Measurements from ENCODE around the gene ASB1.

Gene ASB1

GRCh38 chr2:238426568-238427434, at the start of gene ASB1:
Gene ASB1 (plus strand): TSS chr2:238426927. CDS start chr2:238427071, 144 bp downstream.
- H3K27ac ChIP-seq, result peak within 1 kb of the TSS; percentile 100
- DNase-seq (ENCODE audit: low read depth, low spot score), result no peak

- peak overlapping the region; percentile 68 for H3K27ac ChIP-seq
- no peak for DNase-seq (ENCODE audit: low read depth, low spot score)
Measured at GRCh38 chr2:238378230-238379095, 48.3 kb upstream of the ASB1 start.

- no peak for DNase-seq (ENCODE audit: low read depth, low spot score)
- peak overlapping the region; percentile 68 for H3K27ac ChIP-seq
Measured at GRCh38 chr2:238379096-238379810, 47.5 kb upstream of the ASB1 start.

- peak overlapping the region; percentile 68 for H3K27ac ChIP-seq
- DNase-seq (ENCODE audit: low read depth, low spot score), result no peak
Measured at GRCh38 chr2:238380336-238380735, 46.4 kb upstream of the ASB1 start.

GRCh38 chr2:238380785-238381184, 45.9 kb upstream of the ASB1 start:
- DNase-seq (ENCODE audit: low read depth, low spot score), result peak; percentile 64
- H3K27ac ChIP-seq, result peak overlapping the region; percentile 68

GRCh38 chr2:238381341-238382115, 45.2 kb upstream of the ASB1 start:
- H3K27ac ChIP-seq, result peak overlapping the region; percentile 68

GRCh38 chr2:238382381-238382781, 44.3 kb upstream of the ASB1 start:
- no peak overlapping the region for H3K27ac ChIP-seq
- DNase-seq (ENCODE audit: low read depth, low spot score), result no peak

More at GRCh38 chr2:238381341-238382115, 45.2 kb upstream of the ASB1 start:
- no peak for DNase-seq (ENCODE audit: low read depth, low spot score)

GRCh38 chr2:238383135-238383534, 43.6 kb upstream of the ASB1 start:
- no peak for DNase-seq (ENCODE audit: low read depth, low spot score)
- H3K27ac ChIP-seq, result no peak overlapping the region

GRCh38 chr2:238383743-238384380, 42.9 kb upstream of the ASB1 start:
- no peak for DNase-seq (ENCODE audit: low read depth, low spot score)
- H3K27ac ChIP-seq, result no peak overlapping the region

- DNase-seq (ENCODE audit: low read depth, low spot score), result no peak
- no peak overlapping the region for H3K27ac ChIP-seq
Measured at GRCh38 chr2:238387332-238387731, 39.4 kb upstream of the ASB1 start.

- DNase-seq (ENCODE audit: low read depth, low spot score), result no peak
- H3K27ac ChIP-seq, result no peak overlapping the region
Measured at GRCh38 chr2:238388794-238389193, 37.9 kb upstream of the ASB1 start.

GRCh38 chr2:238389988-238390589, 36.6 kb upstream of the ASB1 start:
- H3K27ac ChIP-seq, result peak overlapping the region; percentile 94
- DNase-seq (ENCODE audit: low read depth, low spot score), result peak; percentile 39

GRCh38 chr2:238391042-238391689, 35.6 kb upstream of the ASB1 start:
- H3K27ac ChIP-seq, result peak overlapping the region; percentile 94
- DNase-seq (ENCODE audit: low read depth, low spot score), result no peak

- no peak for DNase-seq (ENCODE audit: low read depth, low spot score)
- H3K27ac ChIP-seq, result no peak overlapping the region
Measured at GRCh38 chr2:238396663-238397062, 30.1 kb upstream of the ASB1 start.

- H3K27ac ChIP-seq, result no peak overlapping the region
- DNase-seq (ENCODE audit: low read depth, low spot score), result no peak
Measured at GRCh38 chr2:238397356-238397755, 29.4 kb upstream of the ASB1 start.

- DNase-seq (ENCODE audit: low read depth, low spot score), result no peak
- H3K27ac ChIP-seq, result no peak overlapping the region
Measured at GRCh38 chr2:238398577-238398976, 28.1 kb upstream of the ASB1 start.

- DNase-seq (ENCODE audit: low read depth, low spot score), result no peak
- no peak overlapping the region for H3K27ac ChIP-seq
Measured at GRCh38 chr2:238399094-238399493, 27.6 kb upstream of the ASB1 start.

- no peak overlapping the region for H3K27ac ChIP-seq
Measured at GRCh38 chr2:238401551-238401950, 25.2 kb upstream of the ASB1 start.

More at GRCh38 chr2:238401551-238401950, 25.2 kb upstream of the ASB1 start:
- no peak for DNase-seq (ENCODE audit: low read depth, low spot score)

Measured in epithelial cell of prostate (primary cell).